AG09319 (cell line): ENCODE measurements around the gene KRT86.
"Not testable (repeated sequence)": the region's sequence is repeated elsewhere in the genome, so short reads cannot be mapped to it uniquely, and the experiment has no call there.

Experiments used
- DNase-seq: peaks from one replicate; pipeline ENCODE4 v3.0.0-alpha.2; 2010; ENCODE audit warnings: low read depth; ENCODE audit errors: extremely low read depth
- CTCF ChIP-seq: IDR thresholded peaks from 2 replicates; pipeline ENCODE4 v1.5.1; 2011; ENCODE audit warnings: low read depth, mild to moderate bottlenecking, inconsistent platforms, low read length, moderate library complexity

KRT86 gene

DNA sequence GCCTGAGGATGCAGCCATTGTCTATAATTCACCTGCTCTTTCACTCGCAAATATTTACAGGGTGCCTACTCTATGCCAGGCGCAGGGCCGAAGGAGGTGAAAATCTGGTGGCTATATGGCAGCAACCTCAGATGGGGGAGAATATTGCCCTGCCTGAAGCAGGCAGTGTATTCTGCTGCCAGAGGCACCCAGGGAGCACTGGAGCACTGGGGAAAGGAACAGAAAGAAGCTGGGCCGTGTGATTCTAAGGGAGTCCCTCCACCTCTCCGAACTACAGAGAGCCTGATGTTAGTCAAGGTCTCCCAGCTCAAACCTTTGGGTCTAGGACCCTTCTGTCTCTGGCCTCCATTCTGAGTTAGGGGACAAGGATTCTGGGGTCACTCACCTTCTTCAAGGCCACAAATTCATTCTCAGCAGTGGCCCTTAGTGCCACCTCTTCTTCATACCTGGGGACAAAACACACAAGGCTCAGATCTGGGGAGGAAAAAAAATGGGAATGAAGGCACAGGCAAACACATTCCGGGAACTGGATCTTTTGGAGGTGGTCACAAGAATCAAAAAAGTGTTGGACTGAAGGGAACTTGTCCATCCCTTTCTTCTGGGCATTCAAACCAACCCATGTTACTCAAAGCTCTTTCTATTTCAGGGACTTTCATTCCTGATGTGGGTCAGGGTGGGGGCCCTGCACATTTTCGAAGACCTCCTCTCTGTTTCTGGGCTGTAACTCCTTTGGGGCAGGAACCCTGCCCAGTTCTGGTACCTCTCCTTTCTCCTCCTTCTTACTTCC, 19.3 kb upstream of the KRT86 start:
- TF ChIP-seq CTCF: no peak
- DNase-seq: no peak

GRCh38 chr12:52255926-52256583, 18.4 kb upstream of the KRT86 start:
- no peak for DNase-seq
- no peak for TF ChIP-seq CTCF

- no peak for DNase-seq
- TF ChIP-seq CTCF: no peak
Observed at GRCh38 chr12:52256584-52256935, 17.9 kb upstream of the KRT86 start.

DNA sequence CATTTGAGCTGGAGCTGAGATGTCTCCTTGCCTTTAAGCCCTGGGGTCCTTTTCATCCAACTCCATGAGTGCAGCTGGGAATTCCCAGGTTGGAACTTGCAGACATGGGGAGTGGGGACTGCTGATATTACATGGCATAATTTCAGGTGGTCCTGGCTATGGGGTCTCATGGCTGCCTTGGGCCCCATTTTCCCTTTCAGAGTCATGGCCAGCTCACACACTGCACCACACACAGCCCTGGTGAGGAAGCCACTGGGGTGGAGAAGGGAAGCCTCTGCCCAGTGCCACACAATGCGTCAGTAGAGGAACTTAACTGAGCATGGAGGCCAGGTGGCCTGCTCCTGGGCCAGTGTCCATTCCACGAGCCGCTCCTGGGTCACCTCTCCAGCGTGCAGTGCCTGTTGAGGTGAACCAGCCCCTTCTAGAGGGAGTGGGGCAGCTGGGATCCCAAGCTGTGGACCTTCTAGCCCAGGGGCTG, 17.3 kb upstream of the KRT86 start:
- no peak for TF ChIP-seq CTCF
- no peak for DNase-seq

- not testable (repeated sequence) for DNase-seq
Observed at GRCh38 chr12:52257922-52258321, 16.5 kb upstream of the KRT86 start.

DNA sequence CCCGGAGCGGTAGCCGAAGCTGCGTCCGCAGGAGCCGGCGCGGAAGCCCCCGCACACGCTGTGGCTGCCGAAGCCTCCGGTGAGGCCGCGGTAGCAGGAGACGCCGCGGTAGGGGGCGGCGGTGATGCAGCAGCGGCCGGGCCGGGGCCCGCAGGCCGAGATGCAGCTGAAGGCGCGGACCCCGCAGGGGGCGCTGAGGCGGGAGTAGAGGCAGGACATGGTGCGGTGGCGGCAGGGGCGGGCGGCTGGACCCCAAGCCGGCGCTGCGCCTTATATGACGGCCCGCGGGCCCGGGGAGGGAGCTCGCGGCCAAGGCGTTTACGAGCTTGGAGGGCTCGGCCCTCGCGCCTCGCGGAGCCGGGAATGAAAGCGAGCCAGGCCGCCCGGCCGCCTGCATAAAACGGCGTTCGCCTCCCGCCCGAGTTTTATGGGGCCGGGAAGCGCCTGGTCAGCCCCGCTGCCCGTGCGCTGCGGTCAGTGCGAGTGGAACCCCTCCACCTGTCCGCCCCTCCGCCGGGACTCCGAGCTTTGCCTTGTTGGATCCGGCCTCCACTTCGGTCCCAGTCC, 16.0 kb upstream of the KRT86 start:
- DNase-seq: no peak
- no peak; the same call in 1 of the 2 replicates for TF ChIP-seq CTCF

GRCh38 chr12:52259657-52260243, 14.7 kb upstream of the KRT86 start:
- TF ChIP-seq CTCF: no peak
- DNase-seq: no peak
